ENCODE data around the gene SLC6A18.

Gene SLC6A18

DNA sequence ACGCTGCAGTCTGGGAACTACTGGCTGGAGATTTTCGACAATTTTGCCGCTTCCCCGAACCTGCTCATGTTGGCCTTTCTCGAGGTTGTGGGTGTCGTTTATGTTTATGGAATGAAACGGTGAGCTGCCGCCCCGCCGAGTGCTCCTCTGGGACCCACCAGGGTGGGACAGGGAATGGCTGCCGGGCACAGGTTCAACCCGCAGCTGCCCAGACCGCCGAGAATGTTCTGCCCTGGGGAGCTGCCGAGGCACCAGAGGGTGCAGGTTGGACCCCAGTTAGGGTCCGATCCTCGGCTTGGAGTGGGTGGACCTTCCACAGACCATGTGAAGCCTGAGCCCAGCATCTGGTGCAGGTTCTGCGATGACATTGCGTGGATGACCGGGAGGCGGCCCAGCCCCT lies 19.1 kb downstream of the SLC6A18 start:
- TF ChIP-seq, protein P1, sequence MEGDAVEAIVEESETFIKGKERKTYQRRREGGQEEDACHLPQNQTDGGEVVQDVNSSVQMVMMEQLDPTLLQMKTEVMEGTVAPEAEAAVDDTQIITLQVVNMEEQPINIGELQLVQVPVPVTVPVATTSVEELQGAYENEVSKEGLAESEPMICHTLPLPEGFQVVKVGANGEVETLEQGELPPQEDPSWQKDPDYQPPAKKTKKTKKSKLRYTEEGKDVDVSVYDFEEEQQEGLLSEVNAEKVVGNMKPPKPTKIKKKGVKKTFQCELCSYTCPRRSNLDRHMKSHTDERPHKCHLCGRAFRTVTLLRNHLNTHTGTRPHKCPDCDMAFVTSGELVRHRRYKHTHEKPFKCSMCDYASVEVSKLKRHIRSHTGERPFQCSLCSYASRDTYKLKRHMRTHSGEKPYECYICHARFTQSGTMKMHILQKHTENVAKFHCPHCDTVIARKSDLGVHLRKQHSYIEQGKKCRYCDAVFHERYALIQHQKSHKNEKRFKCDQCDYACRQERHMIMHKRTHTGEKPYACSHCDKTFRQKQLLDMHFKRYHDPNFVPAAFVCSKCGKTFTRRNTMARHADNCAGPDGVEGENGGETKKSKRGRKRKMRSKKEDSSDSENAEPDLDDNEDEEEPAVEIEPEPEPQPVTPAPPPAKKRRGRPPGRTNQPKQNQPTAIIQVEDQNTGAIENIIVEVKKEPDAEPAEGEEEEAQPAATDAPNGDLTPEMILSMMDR (IDR thresholded peaks at IDR 0.05; ENCODE audit: borderline replicate concordance, insufficient read depth, low read depth, low read length), result no peak
- no peak overlapping the region for H3K4me3 ChIP-seq (ENCODE audit: low read depth, low read length)

DNA sequence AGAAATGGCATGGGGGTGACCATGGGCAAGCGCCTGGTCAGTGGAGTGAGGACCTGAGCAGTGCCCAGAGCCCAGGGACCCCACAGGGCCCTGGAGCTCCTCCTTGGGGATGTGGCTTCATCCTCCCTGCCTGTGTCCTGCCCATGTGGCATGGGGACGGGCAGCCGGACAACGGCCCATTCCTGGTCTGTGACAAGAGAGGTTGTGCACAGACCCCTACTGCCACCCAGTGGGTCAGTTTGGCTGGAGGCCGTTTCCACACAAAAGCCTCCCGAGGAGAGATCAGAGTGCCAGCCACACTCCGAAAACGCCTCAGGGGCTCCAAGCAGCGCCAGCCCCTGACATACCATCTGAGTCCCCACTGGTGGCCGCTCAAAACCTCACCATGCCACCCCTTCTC lies 19.8 kb downstream of the SLC6A18 start:
- no peak overlapping the region for H3K4me3 ChIP-seq (ENCODE audit: low read depth, low read length)
- TF ChIP-seq, protein P1 (IDR thresholded peaks at IDR 0.05; ENCODE audit: borderline replicate concordance, insufficient read depth, low read depth, low read length), result 0 out of 2 replicates have a peak, but pooled peaks have one; percentile 6

DNA sequence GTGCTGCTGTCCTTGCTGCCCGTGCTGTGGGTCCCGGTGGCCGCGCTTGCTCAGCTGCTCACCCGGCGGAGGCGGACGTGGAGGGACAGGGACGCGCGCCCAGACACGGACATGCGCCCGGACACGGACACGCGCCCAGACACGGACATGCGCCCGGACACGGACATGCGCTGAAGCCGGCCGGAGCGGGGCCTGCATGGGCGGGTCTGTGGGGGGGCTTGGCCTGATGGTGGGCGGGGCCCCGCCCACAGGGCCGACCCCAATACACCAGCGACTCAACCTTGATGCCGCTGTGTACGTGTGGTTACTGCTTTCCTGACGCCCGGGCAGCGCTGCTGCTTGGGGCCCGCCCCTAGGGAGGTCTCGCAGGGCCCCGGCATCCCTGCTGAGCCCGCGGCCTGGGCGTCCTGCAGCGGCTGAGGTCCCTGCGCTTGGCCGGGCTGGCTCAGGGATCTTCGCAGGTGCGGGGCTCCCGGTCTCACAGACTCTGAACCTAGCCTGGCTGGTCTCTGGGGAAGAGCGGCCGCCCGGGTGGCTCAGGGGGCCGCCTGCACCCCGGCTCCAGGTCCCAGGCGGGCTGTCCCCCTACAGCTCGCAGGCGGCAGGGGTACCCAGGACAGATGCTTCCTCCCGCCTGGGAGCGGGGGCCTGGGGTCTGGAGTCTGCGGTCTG lies 20.9 kb downstream of the SLC6A18 start:
- no peak overlapping the region for H3K4me3 ChIP-seq (ENCODE audit: low read depth, low read length)
- TF ChIP-seq, protein P1 (IDR thresholded peaks at IDR 0.05; ENCODE audit: borderline replicate concordance, insufficient read depth, low read depth, low read length), result no peak

DNA sequence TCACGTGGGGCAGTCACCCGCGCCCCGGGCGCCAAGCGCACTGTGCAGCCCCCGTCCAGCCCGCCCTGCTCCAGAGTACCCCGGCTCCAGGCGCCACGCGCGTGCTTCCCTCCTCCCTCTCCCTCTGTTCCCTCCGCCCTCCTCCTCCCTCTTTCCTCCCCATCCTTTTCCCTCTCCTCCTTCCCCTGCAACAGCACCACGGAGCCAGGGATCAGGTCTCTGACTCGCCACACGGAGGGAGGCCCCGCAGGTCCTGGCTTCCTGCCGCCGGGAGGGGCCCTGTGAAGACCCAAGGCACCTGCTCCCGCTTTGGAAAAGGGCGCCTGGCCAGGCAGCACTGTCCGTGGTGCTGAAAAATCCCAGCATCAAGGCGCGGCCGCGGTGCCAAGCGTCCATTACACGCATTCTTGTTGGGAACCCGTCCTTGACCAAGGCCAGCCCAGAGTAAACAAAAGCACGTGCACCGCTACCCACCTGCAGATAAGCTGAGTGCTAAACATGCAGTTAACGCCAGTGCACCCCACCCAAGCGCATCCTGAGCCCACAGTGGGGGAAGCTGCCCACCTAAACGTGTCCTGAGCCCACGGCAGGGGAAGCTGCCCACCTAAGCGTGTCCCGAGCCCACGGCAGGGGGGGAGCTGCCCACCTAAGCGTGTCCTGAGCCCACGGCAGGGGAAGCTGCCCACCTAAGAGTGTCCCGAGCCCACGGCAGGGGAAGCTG lies 21.7 kb downstream of the SLC6A18 start:
- TF ChIP-seq, protein P1 (IDR thresholded peaks at IDR 0.05; ENCODE audit: borderline replicate concordance, insufficient read depth, low read depth, low read length), result no peak
- no peak overlapping the region for H3K4me3 ChIP-seq (ENCODE audit: low read depth, low read length)

DNA sequence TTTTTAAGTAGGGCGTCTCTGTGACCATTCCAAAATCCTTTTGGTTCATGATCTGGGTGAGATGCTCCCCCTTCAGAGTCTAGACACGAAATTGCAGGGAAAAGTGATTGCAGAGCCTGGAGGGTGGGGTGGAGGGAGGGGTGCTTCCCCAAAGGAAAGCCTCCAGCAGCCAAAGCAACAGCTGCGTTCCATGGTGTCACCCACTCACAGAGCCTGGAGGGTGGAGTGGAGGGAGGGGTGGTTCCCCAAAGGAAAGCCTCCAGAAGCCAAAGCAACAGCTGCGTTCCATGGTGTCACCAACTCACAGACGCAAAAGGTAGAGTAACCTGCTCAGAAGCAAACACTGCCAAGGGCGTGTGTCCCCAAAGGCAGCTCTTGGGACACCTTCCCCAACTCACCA lies 22.6 kb downstream of the SLC6A18 start:
- H3K4me3 ChIP-seq (ENCODE audit: low read depth, low read length), result no peak overlapping the region
- TF ChIP-seq, protein P1 (IDR thresholded peaks at IDR 0.05; ENCODE audit: borderline replicate concordance, insufficient read depth, low read depth, low read length), result no peak

DNA sequence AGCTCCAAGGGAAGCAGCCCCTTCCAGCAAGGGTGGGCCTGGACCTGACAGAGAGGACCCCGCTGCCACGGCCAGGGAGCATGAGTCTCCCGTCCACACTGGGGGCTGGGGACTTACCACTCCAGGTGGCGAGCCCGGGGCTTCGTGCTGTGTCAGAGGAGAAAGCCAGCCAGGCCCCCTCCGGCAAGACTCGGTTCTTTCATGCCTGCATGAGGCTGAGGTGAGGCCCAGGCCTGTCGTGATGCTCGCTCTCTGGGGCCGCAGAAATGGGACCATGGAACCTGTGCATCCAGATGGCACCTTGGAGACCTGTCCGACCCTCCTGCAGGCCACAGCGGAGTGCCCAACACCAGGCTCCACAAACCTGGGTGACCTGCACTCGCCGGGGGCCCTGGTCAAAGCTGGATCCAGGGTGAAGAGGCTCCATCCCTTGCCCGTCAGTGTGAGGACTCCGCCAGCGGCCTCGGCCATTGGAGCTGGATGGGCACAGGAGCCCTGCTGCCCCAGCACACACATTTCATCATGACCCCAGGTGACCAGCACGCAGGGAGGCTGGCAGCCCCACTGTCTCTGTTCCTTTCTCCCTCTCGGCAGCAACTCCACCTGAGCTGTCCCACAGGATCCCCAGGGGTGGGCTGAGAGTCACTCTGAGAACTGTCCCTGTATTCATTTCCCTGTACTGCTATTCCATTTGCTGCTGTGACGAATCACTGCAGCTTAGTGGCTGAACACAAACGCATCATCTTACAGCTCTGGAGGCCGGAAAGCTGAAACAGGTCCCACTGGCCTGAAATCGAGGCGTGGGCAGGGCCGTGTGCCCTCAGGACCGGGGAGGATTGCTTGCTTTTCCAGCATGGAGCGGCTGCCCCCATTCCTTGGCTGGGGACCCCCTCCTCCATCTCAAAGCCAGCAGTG lies 24.4 kb downstream of the SLC6A18 start:
- TF ChIP-seq, protein P1 (IDR thresholded peaks at IDR 0.05; ENCODE audit: borderline replicate concordance, insufficient read depth, low read depth, low read length), result no peak
- no peak overlapping the region for H3K4me3 ChIP-seq (ENCODE audit: low read depth, low read length)

Measured in GM12875 (cell line).